CD4-positive, alpha-beta memory T cell (primary cell): ENCODE data around the gene SLC35B2. TPM values are rescaled to one million over a fixed set of nuclear protein-coding genes. Genes with fewer than 3 reads are reported as not detected.

ENCODE experiments used
- CTCF ChIA-PET: fragments of 350-600 bp; sonication (Branson Sonifier 250); formaldehyde crosslinking; loops from one replicate; lab custom pipeline; 2021; ENCODE audit warnings: inconsistent platforms; ENCODE audit not compliant: partially characterized antibody; lab: Charles Lee
- POLR2A ChIA-PET: fragments of 350-600 bp; sonication (Branson Sonifier 250); formaldehyde crosslinking; loops from one replicate; lab custom pipeline; 2021; ENCODE audit not compliant: partially characterized antibody; lab: Charles Lee
- DNase-seq, 5 donors: peaks; one replicate each; pipeline versions ENCODE4 v3.0.0 to v3.0.0-alpha.2; 2020 to 2022; ENCODE audit warnings: mixed read lengths in 1 of 5
- H3K27ac ChIP-seq: one replicate; pipeline ENCODE4 v1.7.0; 2013; ENCODE audit warnings: low read depth, low read length
- H3K27me3 ChIP-seq: 2 replicates; pipeline ENCODE4 v1.7.0; 2013; ENCODE audit warnings: mild to moderate bottlenecking, low read length, moderate library complexity; ENCODE audit not compliant: insufficient read depth
- H3K36me3 ChIP-seq: 2 replicates; pipeline ENCODE4 v1.7.0; 2013; ENCODE audit warnings: mild to moderate bottlenecking, low read length, moderate library complexity; ENCODE audit not compliant: insufficient read depth
- H3K4me1 ChIP-seq: 2 replicates; pipeline ENCODE4 v1.7.0; 2013; ENCODE audit warnings: mild to moderate bottlenecking, low read length, moderate library complexity; ENCODE audit not compliant: insufficient read depth
- H3K4me3 ChIP-seq, 2 donors: one replicate each; pipeline ENCODE4 v1.7.0; 2013; ENCODE audit warnings: low read length in 2 of 2, mild to moderate bottlenecking in 1 of 2
- H3K9me3 ChIP-seq, 2 donors: one replicate each; pipeline ENCODE4 v1.7.0; 2013; ENCODE audit warnings: low read length in 2 of 2, control low read depth in 1 of 2; ENCODE audit not compliant: control insufficient read depth in 1 of 2
- H3K27ac Mint-ChIP-seq, 7 donors: one replicate each; pipeline ENCODE4 v1.8.0; 2020 to 2021; ENCODE audit warnings: mixed read lengths in 7 of 7, mild to moderate bottlenecking in 6 of 7, inconsistent platforms in 3 of 7, moderate library complexity in 3 of 7
- H3K27me3 Mint-ChIP-seq, 2 donors: one replicate each; pipeline ENCODE4 v1.8.0; 2020 to 2021; ENCODE audit warnings: mixed read lengths in 2 of 2
- H3K36me3 Mint-ChIP-seq, 2 donors: one replicate each; pipeline ENCODE4 v1.8.0; 2020 to 2021; ENCODE audit warnings: mixed read lengths in 2 of 2, inconsistent platforms in 1 of 2, mild to moderate bottlenecking in 1 of 2
- H3K4me1 Mint-ChIP-seq, 4 donors: one replicate each; pipeline ENCODE4 v1.8.0; 2020 to 2021; ENCODE audit warnings: mixed read lengths in 4 of 4, mild to moderate bottlenecking in 1 of 4
- H3K4me3 Mint-ChIP-seq, 8 donors: one replicate each; pipeline ENCODE4 v1.8.0; 2020 to 2021; ENCODE audit warnings: mixed read lengths in 8 of 8, mild to moderate bottlenecking in 7 of 8, moderate library complexity in 6 of 8, inconsistent platforms in 3 of 8
- H3K9me3 Mint-ChIP-seq, 8 donors: one replicate each; pipeline ENCODE4 v1.8.0; 2020 to 2021; ENCODE audit warnings: mixed read lengths in 8 of 8, mild to moderate bottlenecking in 5 of 8, inconsistent platforms in 3 of 8, moderate library complexity in 1 of 8
- intact Hi-C: fragments of 100-400 bp; cut with micrococcal nuclease; formaldehyde crosslinking; loops from one replicate; pipeline ENCODE4 v1.15.1; 2023
- polyA plus RNA-seq, 2 donors: library from polyadenylated mRNA; unstranded; fragments of 300-500 nt; fragmentation: Illumina TruSeq; gene quantifications; one replicate each; pipeline ENCODE4 v1.2.3, GENCODE V29; 2021
- total RNA-seq, 2 experiments: library from RNA; stranded (reverse); gene quantifications; one replicate each; pipeline ENCODE4 v1.2.3, GENCODE V29; 2021

SLC35B2 gene
- total and polyA plus RNA-seq, 4 experiments from 2014 or later = 20.7 to 65.3 (median 31.2) TPM

DNA sequence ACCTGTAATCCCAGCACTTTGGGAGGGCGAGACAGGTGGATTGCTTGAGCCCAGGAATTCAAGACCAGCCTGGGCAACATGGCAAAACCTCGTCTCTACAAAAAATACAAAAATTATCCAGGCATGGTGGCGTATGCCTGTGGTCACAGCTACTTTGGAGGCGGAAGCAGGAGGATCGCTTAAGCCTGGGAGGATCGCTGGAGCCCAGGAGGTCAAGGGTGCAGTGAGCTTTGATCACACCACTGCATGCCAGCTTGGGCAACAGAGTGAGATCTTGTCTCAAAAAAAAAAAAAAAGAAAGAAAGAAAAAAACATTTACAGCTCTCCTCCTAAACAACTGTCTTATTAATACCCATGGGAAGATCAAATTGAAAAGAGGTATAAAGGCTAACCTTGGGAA, 49.4 kb downstream of the SLC35B2 start:
- peaks cover 0 to 3% of the 10 kb centered on the region in 2 donors for H3K27me3 Mint-ChIP-seq
- H3K36me3 Mint-ChIP-seq = no peaks in the 10 kb centered on the region
- H3K27ac Mint-ChIP-seq = peak overlapping the region in 1 of 7 donors; percentile 6
- H3K9me3 Mint-ChIP-seq = no peaks in the 10 kb centered on the region
- H3K4me1 Mint-ChIP-seq = no peaks in the 10 kb centered on the region
- intact Hi-C loops = no loop called here
- H3K36me3 ChIP-seq = no peaks in the 10 kb centered on the region
- no peak overlapping the region for H3K4me3 Mint-ChIP-seq
- no peak overlapping the region for H3K4me3 ChIP-seq
- no peak overlapping the region for H3K27ac ChIP-seq
- H3K4me1 ChIP-seq = no peaks in the 10 kb centered on the region
- POLR2A ChIA-PET = no interaction called here
- CTCF ChIA-PET = interaction anchor here (1.2 kb wide), 1 partner anchor 13 kb away, joined by 3 read pairs; no protein-coding TSS in a partner anchor
- H3K9me3 ChIP-seq = no peaks in the 10 kb centered on the region
- no peak for DNase-seq
- no peaks in the 10 kb centered on the region for H3K27me3 ChIP-seq

Other genes with a start within 250 kb of the SLC35B2 start
- gene MRPL14, start 130.1 kb downstream of the SLC35B2 start, total RNA-seq = 10 to 100 TPM; 21.7 to 23.9 TPM
- gene MRPL14, start 130.1 kb downstream of the SLC35B2 start, polyA plus RNA-seq = 100 to 1,000 TPM; 103 to 123 TPM
- 10 to 100 TPM; 20.7 to 24.1 TPM for gene TMEM63B, start 130.0 kb downstream of the SLC35B2 start, total RNA-seq
- gene TMEM63B, start 130.0 kb downstream of the SLC35B2 start, polyA plus RNA-seq = 1 to 10 TPM in 1 of 2 donors, under 1 TPM in 1; 0.91 to 2.3 TPM
- not detected for gene CAPN11, start 98.7 kb downstream of the SLC35B2 start, total RNA-seq
- not detected for gene CAPN11, start 98.7 kb downstream of the SLC35B2 start, polyA plus RNA-seq
- gene MYMX, start 40.6 kb downstream of the SLC35B2 start, total RNA-seq = not detected
- not detected for gene MYMX, start 40.6 kb downstream of the SLC35B2 start, polyA plus RNA-seq
- 1 to 10 TPM; 2.1 to 3.1 TPM for gene SLC29A1, start 33.9 kb downstream of the SLC35B2 start, total RNA-seq
- 1 to 10 TPM; 3.4 to 3.7 TPM for gene SLC29A1, start 33.9 kb downstream of the SLC35B2 start, polyA plus RNA-seq
- gene HSP90AB1, start 10.4 kb downstream of the SLC35B2 start, total RNA-seq = 100 to 1,000 TPM; 303 to 324 TPM
- 100 to 1,000 TPM; 384 to 432 TPM for gene HSP90AB1, start 10.4 kb downstream of the SLC35B2 start, polyA plus RNA-seq
- 10 to 100 TPM; 12.7 to 15.0 TPM for gene NFKBIE, start 8.0 kb upstream of the SLC35B2 start, total RNA-seq
- 1 to 10 TPM; 8.0 to 8.3 TPM for gene NFKBIE, start 8.0 kb upstream of the SLC35B2 start, polyA plus RNA-seq
- gene TMEM151B, start 12.9 kb upstream of the SLC35B2 start, total RNA-seq = not detected
- gene TMEM151B, start 12.9 kb upstream of the SLC35B2 start, polyA plus RNA-seq = not detected
- gene AARS2, start 55.8 kb upstream of the SLC35B2 start, total RNA-seq = 10 to 100 TPM; 23.7 to 25.6 TPM
- gene AARS2, start 55.8 kb upstream of the SLC35B2 start, polyA plus RNA-seq = 10 to 100 TPM in 1 of 2 donors, 1 to 10 TPM in 1; 4.2 to 10.1 TPM
- not detected for gene SPATS1, start 85.1 kb upstream of the SLC35B2 start, total RNA-seq
- not detected for gene SPATS1, start 85.1 kb upstream of the SLC35B2 start, polyA plus RNA-seq
- gene CDC5L, start 130.2 kb upstream of the SLC35B2 start, total RNA-seq = 10 to 100 TPM; 20.9 to 22.4 TPM
- 10 to 100 TPM in 1 of 2 donors, 1 to 10 TPM in 1; 9.8 to 17.7 TPM for gene CDC5L, start 130.2 kb upstream of the SLC35B2 start, polyA plus RNA-seq